ENCODE results near the gene SHISA7. TPM values are rescaled to one million over a fixed set of nuclear protein-coding genes. Genes with fewer than 3 reads are reported as not detected.
"Not testable (repeated sequence)": the region's sequence is repeated elsewhere in the genome, so short reads cannot be mapped to it uniquely, and the experiment has no call there.

The SHISA7 gene
- total RNA-seq, 1 experiment from 2014 or later, result not detected

GRCh38 chr19:55419103-55419502 lies 24.0 kb downstream of the SHISA7 start:
- no peaks in the 10 kb centered on the region for H3K27me3 Mint-ChIP-seq (ENCODE audit: insufficient read depth, unreplicated experiment)
- no peak overlapping the region for H3K4me3 ChIP-seq (ENCODE audit: low read depth, low read length)
- intact Hi-C loops (cut with micrococcal nuclease; ENCODE audit: unreplicated experiment), result loop anchor here (2.0 kb wide), 1 partner anchor 126 kb away; no protein-coding TSS in a partner anchor
- TF ChIP-seq, protein P1, sequence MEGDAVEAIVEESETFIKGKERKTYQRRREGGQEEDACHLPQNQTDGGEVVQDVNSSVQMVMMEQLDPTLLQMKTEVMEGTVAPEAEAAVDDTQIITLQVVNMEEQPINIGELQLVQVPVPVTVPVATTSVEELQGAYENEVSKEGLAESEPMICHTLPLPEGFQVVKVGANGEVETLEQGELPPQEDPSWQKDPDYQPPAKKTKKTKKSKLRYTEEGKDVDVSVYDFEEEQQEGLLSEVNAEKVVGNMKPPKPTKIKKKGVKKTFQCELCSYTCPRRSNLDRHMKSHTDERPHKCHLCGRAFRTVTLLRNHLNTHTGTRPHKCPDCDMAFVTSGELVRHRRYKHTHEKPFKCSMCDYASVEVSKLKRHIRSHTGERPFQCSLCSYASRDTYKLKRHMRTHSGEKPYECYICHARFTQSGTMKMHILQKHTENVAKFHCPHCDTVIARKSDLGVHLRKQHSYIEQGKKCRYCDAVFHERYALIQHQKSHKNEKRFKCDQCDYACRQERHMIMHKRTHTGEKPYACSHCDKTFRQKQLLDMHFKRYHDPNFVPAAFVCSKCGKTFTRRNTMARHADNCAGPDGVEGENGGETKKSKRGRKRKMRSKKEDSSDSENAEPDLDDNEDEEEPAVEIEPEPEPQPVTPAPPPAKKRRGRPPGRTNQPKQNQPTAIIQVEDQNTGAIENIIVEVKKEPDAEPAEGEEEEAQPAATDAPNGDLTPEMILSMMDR (IDR thresholded peaks at IDR 0.05; ENCODE audit: insufficient read depth in 1 of 2, low read depth in 1 of 2, low read length in 1 of 2, severe bottlenecking in 1 of 2, unreplicated experiment in 1 of 2), result no peak
- H3K9me3 ChIP-seq, result peaks cover 4% of the 10 kb centered on the region; the same call in 1 of the 2 replicates
- H3K36me3 Mint-ChIP-seq (ENCODE audit: insufficient read depth, unreplicated experiment), result no peaks in the 10 kb centered on the region
- H3K27me3 ChIP-seq (replicated peaks; ENCODE audit: control insufficient read depth, insufficient read depth, low read length), result no peaks in the 10 kb centered on the region
- DNase-seq, result no peak
- no peak overlapping the region for H3K4me3 Mint-ChIP-seq (ENCODE audit: unreplicated experiment)
- peaks cover 6% of the 10 kb centered on the region for H3K4me1 Mint-ChIP-seq (ENCODE audit: low read depth, unreplicated experiment)
- ChIA-PET POLR2A (no interaction called here), CTCF (interaction anchor here (0.5 to 1.1 kb wide), 2 partner anchors 35 to 220 kb away, joined by 3 to 4 read pairs; partner anchors contain the start of gene TMEM238)
- no peak overlapping the region for H3K27ac Mint-ChIP-seq (ENCODE audit: unreplicated experiment)
- BruUV-seq (replicated peaks), result no TSS peak
- H3K9me3 Mint-ChIP-seq (ENCODE audit: unreplicated experiment), result no peaks in the 10 kb centered on the region
- no peaks in the 10 kb centered on the region for H3K36me3 ChIP-seq (ENCODE audit: control insufficient read depth, insufficient read depth, low read length)
- H3K4me1 ChIP-seq, result no peaks in the 10 kb centered on the region

DNA sequence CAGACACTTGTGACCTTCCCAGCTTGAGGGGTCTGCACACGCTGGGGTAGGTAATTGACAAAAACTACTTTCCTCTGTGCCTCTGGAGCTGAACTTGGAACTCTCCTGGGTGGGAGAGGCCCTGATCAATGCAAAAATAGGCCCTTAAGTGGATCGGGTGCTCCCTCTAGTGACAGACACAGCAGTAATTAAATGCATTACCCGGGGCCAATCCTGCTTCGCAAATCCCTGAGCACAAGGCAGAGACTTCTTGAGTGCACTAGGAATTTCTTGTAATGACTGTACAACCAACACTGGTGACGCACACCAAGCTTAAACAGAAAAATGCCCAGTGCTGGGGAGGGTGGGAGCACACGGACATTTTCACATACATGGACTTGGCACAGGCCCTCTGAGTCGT lies 24.9 kb downstream of the SHISA7 start:
- Mint-ChIP-seq H3K4me3 (ENCODE audit: unreplicated experiment) (no peak overlapping the region), H3K4me1 (ENCODE audit: low read depth, unreplicated experiment) (peaks cover 6% of the 10 kb centered on the region), H3K27me3 (ENCODE audit: insufficient read depth, unreplicated experiment) (no peaks in the 10 kb centered on the region), H3K27ac (ENCODE audit: unreplicated experiment) (no peak overlapping the region), H3K36me3 (ENCODE audit: insufficient read depth, unreplicated experiment) (no peaks in the 10 kb centered on the region), H3K9me3 (ENCODE audit: unreplicated experiment) (no peaks in the 10 kb centered on the region)
- POLR2A ChIA-PET, result interaction anchor here (0.6 kb wide), 1 partner anchor 210 kb away, joined by 3 read pairs; no protein-coding TSS in a partner anchor
- no peaks in the 10 kb centered on the region for H3K4me1 ChIP-seq
- intact Hi-C loops (cut with micrococcal nuclease; ENCODE audit: unreplicated experiment), result loop anchor here (1.0 to 2.0 kb wide), 4 partner anchors 125 to 277 kb away; no protein-coding TSS in a partner anchor
- CTCF ChIA-PET, result interaction anchor here (0.6 to 1.4 kb wide), 9 partner anchors 33 to 277 kb away, joined by 3 to 8 read pairs (median 5); partner anchors contain the start of genes KMT5C, PPP6R1, SYT5 and TMEM238
- BruUV-seq (replicated peaks), result no TSS peak
- no peaks in the 10 kb centered on the region for H3K36me3 ChIP-seq (ENCODE audit: control insufficient read depth, insufficient read depth, low read length)
- TF ChIP-seq, protein P1 (IDR thresholded peaks at IDR 0.05; ENCODE audit: insufficient read depth in 1 of 2, low read depth in 1 of 2, low read length in 1 of 2, severe bottlenecking in 1 of 2, unreplicated experiment in 1 of 2), result peak; percentile 76 to 85
- peak; percentile 77 to 81 for DNase-seq
- H3K4me3 ChIP-seq (ENCODE audit: low read depth, low read length), result no peak overlapping the region
- H3K9me3 ChIP-seq, result peaks cover 4% of the 10 kb centered on the region; the same call in 1 of the 2 replicates
- H3K27me3 ChIP-seq (replicated peaks; ENCODE audit: control insufficient read depth, insufficient read depth, low read length), result no peaks in the 10 kb centered on the region

DNA sequence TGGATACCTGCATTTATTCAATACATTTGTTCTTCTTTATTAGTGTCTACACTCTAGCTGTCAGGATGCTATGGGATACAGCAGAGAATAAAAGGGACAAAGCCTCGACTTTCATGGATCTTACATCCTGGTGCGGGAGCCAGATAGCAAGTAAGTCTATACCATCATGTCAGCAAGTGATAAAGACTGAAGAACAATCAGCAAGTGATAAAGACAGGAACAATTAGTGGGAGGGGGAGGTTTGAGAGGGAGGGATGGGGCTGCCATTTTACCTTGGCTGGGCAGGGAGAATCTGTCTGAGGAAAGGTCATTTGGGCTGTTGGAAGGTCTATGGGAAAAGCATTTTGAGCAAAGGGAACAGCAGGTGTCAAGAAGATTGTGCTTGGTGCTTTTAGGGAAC lies 32.9 kb downstream of the SHISA7 start:
- Mint-ChIP-seq H3K4me3 (ENCODE audit: unreplicated experiment) (peak overlapping the region; percentile 38), H3K4me1 (ENCODE audit: low read depth, unreplicated experiment) (peaks cover 14% of the 10 kb centered on the region), H3K27ac (ENCODE audit: unreplicated experiment) (no peak overlapping the region), H3K27me3 (ENCODE audit: insufficient read depth, unreplicated experiment) (peaks cover 6% of the 10 kb centered on the region), H3K36me3 (ENCODE audit: insufficient read depth, unreplicated experiment) (peaks cover 45% of the 10 kb centered on the region), H3K9me3 (ENCODE audit: unreplicated experiment) (peaks cover 11% of the 10 kb centered on the region)
- peaks cover 5% of the 10 kb centered on the region; the same call in 1 of the 2 replicates for H3K36me3 ChIP-seq (ENCODE audit: control insufficient read depth, insufficient read depth, low read length)
- H3K4me1 ChIP-seq, result peaks cover 18% of the 10 kb centered on the region
- peaks cover 13% of the 10 kb centered on the region; the same call in 1 of the 2 replicates for H3K9me3 ChIP-seq
- H3K4me3 ChIP-seq (ENCODE audit: low read depth, low read length), result no peak overlapping the region
- DNase-seq, result no peak
- H3K27me3 ChIP-seq (replicated peaks; ENCODE audit: control insufficient read depth, insufficient read depth, low read length), result no peaks in the 10 kb centered on the region
- BruUV-seq (replicated peaks), result no TSS peak
- POLR2A ChIA-PET, result no interaction called here
- CTCF ChIA-PET, result no interaction called here
- intact Hi-C loops (cut with micrococcal nuclease; ENCODE audit: unreplicated experiment), result no loop called here
- TF ChIP-seq, protein P1 (IDR thresholded peaks at IDR 0.05; ENCODE audit: insufficient read depth in 1 of 2, low read depth in 1 of 2, low read length in 1 of 2, severe bottlenecking in 1 of 2, unreplicated experiment in 1 of 2), result no peak

DNA sequence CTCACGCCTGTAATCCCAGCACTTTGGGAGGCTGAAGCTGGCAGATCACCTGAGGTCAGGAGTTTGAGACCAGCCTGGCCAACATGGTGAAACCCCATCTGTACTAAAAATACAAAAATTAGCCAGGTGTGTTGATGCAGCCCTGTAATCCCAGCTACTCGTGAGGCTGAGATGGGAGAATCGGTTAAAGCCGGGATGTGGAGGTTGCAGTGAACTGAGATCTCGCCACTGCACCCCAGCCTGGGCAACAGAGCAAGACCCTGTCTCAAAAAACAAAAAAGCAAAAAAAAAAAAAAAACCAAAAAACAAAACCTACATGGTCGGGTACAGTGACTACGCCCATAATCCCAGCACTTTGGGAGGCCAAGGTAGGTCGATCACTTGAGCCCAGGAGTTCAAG lies 33.9 kb downstream of the SHISA7 start:
- H3K9me3 ChIP-seq, result peaks cover 13% of the 10 kb centered on the region; the same call in 1 of the 2 replicates
- H3K27ac Mint-ChIP-seq (ENCODE audit: unreplicated experiment), result peak overlapping the region; percentile 69
- H3K4me3 ChIP-seq (ENCODE audit: low read depth, low read length); CTCF ChIA-PET; BruUV-seq (replicated peaks); H3K27me3 ChIP-seq (replicated peaks; ENCODE audit: control insufficient read depth, insufficient read depth, low read length); H3K36me3 ChIP-seq (ENCODE audit: control insufficient read depth, insufficient read depth, low read length); H3K27me3 Mint-ChIP-seq (ENCODE audit: insufficient read depth, unreplicated experiment); DNase-seq: not testable (repeated sequence)
- intact Hi-C loops (cut with micrococcal nuclease; ENCODE audit: unreplicated experiment), result loop anchor here (10.0 kb wide), 1 partner anchor 96 kb away; no protein-coding TSS in a partner anchor
- peaks cover 55% of the 10 kb centered on the region for H3K36me3 Mint-ChIP-seq (ENCODE audit: insufficient read depth, unreplicated experiment)
- peaks cover 14% of the 10 kb centered on the region for H3K4me1 Mint-ChIP-seq (ENCODE audit: low read depth, unreplicated experiment)
- peak overlapping the region; percentile 93 for H3K4me3 Mint-ChIP-seq (ENCODE audit: unreplicated experiment)
- POLR2A ChIA-PET, result interaction anchor here (0.7 kb wide), 1 partner anchor 52 kb away, joined by 3 read pairs; the partner anchor contains the start of gene ISOC2
- peaks cover 11% of the 10 kb centered on the region for H3K9me3 Mint-ChIP-seq (ENCODE audit: unreplicated experiment)
- peaks cover 18% of the 10 kb centered on the region for H3K4me1 ChIP-seq
